NT2/D1 (cell line): Measurements from ENCODE around the gene ARGFX.
A peak's percentile ranks its signal among the peaks of the same experiment; 100 is the strongest.

Experiments
- DNase-seq: peaks from one replicate; pipeline ENCODE4 v3.0.0-alpha.2; 2011; ENCODE audit warnings: low read depth, low spot score
- H3K27me3 ChIP-seq: 2 replicates; pipeline ENCODE4 v1.6.0; 2011; ENCODE audit warnings: mild to moderate bottlenecking; ENCODE audit not compliant: insufficient read length, insufficient read depth
- H3K36me3 ChIP-seq: 2 replicates; pipeline ENCODE4 v1.6.1; 2011; ENCODE audit warnings: mild to moderate bottlenecking, low read length, mixed read lengths; ENCODE audit not compliant: insufficient read depth, insufficient read length
- H3K4me1 ChIP-seq: 2 replicates; pipeline ENCODE4 v1.5.1; 2011; ENCODE audit not compliant: insufficient read depth, insufficient read length
- H3K4me3 ChIP-seq: 2 replicates; pipeline ENCODE4 v1.5.1; 2011; ENCODE audit warnings: low read depth; ENCODE audit not compliant: insufficient read length
- H3K9ac ChIP-seq: 2 replicates; pipeline ENCODE4 v1.6.0; 2011; ENCODE audit warnings: low read depth; ENCODE audit not compliant: insufficient read length
- H3K9me3 ChIP-seq: 2 replicates; pipeline ENCODE4 v1.5.1; 2011; ENCODE audit warnings: mild to moderate bottlenecking, low read length; ENCODE audit not compliant: insufficient read depth
- SUZ12 ChIP-seq: IDR thresholded peaks from 2 replicates; pipeline ENCODE4 v1.6.1; 2011; ENCODE audit not compliant: insufficient read length, insufficient read depth; ENCODE audit errors: extremely low read depth
- YY1 ChIP-seq: IDR thresholded peaks from 2 replicates; pipeline ENCODE4 v1.6.1; 2011; ENCODE audit not compliant: insufficient read length, insufficient read depth
- ZNF274 ChIP-seq: IDR thresholded peaks from 2 replicates; pipeline ENCODE4 v1.6.1; 2011; ENCODE audit warnings: mild to moderate bottlenecking, low read depth, low read length

The ARGFX gene

GRCh38 chr3:121567649-121568048 is at the start of gene ARGFX:
Gene ARGFX, plus strand, starts transcription at chr3:121567949. Its CDS starts 2,765 bp downstream, at chr3:121570714.
- DNase-seq: no peak
- Histone ChIP-seq H3K4me3 (no peak within 1 kb of the TSS), H3K9ac (no peak within 1 kb of the TSS), H3K4me1 (no peaks in the 10 kb centered on the region), H3K27me3 (no peaks in the 10 kb centered on the region), H3K36me3 (no peaks in the 10 kb centered on the region), H3K9me3 (no peaks in the 10 kb centered on the region)
- TF ChIP-seq YY1 (no peak), SUZ12 (no peak), ZNF274 (no peak)

GRCh38 chr3:121517953-121518655 is 49.6 kb upstream of the ARGFX start:
- TF ChIP-seq ZNF274 (no peak), YY1 (no peak), SUZ12 (no peak)
- no peaks in the 10 kb centered on the region for H3K27me3 ChIP-seq
- no peaks in the 10 kb centered on the region for H3K4me1 ChIP-seq
- no peaks in the 10 kb centered on the region for H3K9me3 ChIP-seq
- DNase-seq: no peak
- H3K36me3 ChIP-seq: peaks cover 68% of the 10 kb centered on the region
- H3K4me3 ChIP-seq: no peak overlapping the region
- H3K9ac ChIP-seq: no peak overlapping the region

- Histone ChIP-seq H3K9ac (no peak overlapping the region), H3K36me3 (peaks cover 77% of the 10 kb centered on the region), H3K4me3 (no peak overlapping the region), H3K27me3 (no peaks in the 10 kb centered on the region), H3K4me1 (no peaks in the 10 kb centered on the region), H3K9me3 (no peaks in the 10 kb centered on the region)
- DNase-seq: no peak
- no peak for TF ChIP-seq SUZ12
- no peak for TF ChIP-seq YY1
- TF ChIP-seq ZNF274: no peak
Observed at GRCh38 chr3:121520510-121520909, 47.2 kb upstream of the ARGFX start.

GRCh38 chr3:121529308-121529707 is 38.4 kb upstream of the ARGFX start:
- TF ChIP-seq ZNF274 (no peak), YY1 (no peak), SUZ12 (no peak)
- no peak overlapping the region for H3K9ac ChIP-seq
- DNase-seq: no peak
- H3K27me3 ChIP-seq: no peaks in the 10 kb centered on the region
- H3K4me1 ChIP-seq: no peaks in the 10 kb centered on the region
- H3K4me3 ChIP-seq: no peak overlapping the region
- peaks cover 85% of the 10 kb centered on the region for H3K36me3 ChIP-seq
- H3K9me3 ChIP-seq: no peaks in the 10 kb centered on the region

GRCh38 chr3:121531269-121531668 is 36.5 kb upstream of the ARGFX start:
- Histone ChIP-seq H3K4me1 (no peaks in the 10 kb centered on the region), H3K27me3 (no peaks in the 10 kb centered on the region), H3K36me3 (peaks cover 85% of the 10 kb centered on the region), H3K4me3 (no peak overlapping the region), H3K9me3 (no peaks in the 10 kb centered on the region), H3K9ac (no peak overlapping the region)
- DNase-seq: no peak
- TF ChIP-seq SUZ12: no peak
- no peak for TF ChIP-seq ZNF274
- TF ChIP-seq YY1: no peak

GRCh38 chr3:121542924-121543323 is 24.8 kb upstream of the ARGFX start:
- no peaks in the 10 kb centered on the region for H3K27me3 ChIP-seq
- H3K9ac ChIP-seq: no peak overlapping the region
- DNase-seq: no peak
- no peak overlapping the region for H3K4me3 ChIP-seq
- H3K36me3 ChIP-seq: peaks cover 59% of the 10 kb centered on the region
- H3K4me1 ChIP-seq: no peaks in the 10 kb centered on the region
- H3K9me3 ChIP-seq: no peaks in the 10 kb centered on the region
- no peak for TF ChIP-seq SUZ12
- TF ChIP-seq ZNF274: no peak
- TF ChIP-seq YY1: no peak

GRCh38 chr3:121545049-121545573 is 22.6 kb upstream of the ARGFX start:
- no peak for DNase-seq

More at GRCh38 chr3:121545049-121545573, 22.6 kb upstream of the ARGFX start:
- Histone ChIP-seq H3K9me3 (no peaks in the 10 kb centered on the region), H3K4me3 (peak overlapping the region; percentile 87), H3K36me3 (peaks cover 37% of the 10 kb centered on the region), H3K27me3 (no peaks in the 10 kb centered on the region), H3K4me1 (no peaks in the 10 kb centered on the region), H3K9ac (peak overlapping the region; percentile 89)
- no peak for TF ChIP-seq YY1
- TF ChIP-seq SUZ12: no peak
- no peak for TF ChIP-seq ZNF274
